IPS-18c (cell line): ENCODE measurements around the gene TBCC.
"Not testable (repeated sequence)": the region's sequence is repeated elsewhere in the genome, so short reads cannot be mapped to it uniquely, and the experiment has no call there.

Source experiments
- H3K4me3 ChIP-seq: 2 replicates; pipeline ENCODE4 v1.7.0; 2013; ENCODE audit warnings: low read depth, mild to moderate bottlenecking, low read length, moderate library complexity; ENCODE audit not compliant: insufficient read depth
- H3K9me3 ChIP-seq: one replicate; pipeline ENCODE4 v1.6.1; 2013; ENCODE audit warnings: mild to moderate bottlenecking, low read length, moderate library complexity; ENCODE audit not compliant: control insufficient read depth, insufficient read depth

TBCC gene

DNA sequence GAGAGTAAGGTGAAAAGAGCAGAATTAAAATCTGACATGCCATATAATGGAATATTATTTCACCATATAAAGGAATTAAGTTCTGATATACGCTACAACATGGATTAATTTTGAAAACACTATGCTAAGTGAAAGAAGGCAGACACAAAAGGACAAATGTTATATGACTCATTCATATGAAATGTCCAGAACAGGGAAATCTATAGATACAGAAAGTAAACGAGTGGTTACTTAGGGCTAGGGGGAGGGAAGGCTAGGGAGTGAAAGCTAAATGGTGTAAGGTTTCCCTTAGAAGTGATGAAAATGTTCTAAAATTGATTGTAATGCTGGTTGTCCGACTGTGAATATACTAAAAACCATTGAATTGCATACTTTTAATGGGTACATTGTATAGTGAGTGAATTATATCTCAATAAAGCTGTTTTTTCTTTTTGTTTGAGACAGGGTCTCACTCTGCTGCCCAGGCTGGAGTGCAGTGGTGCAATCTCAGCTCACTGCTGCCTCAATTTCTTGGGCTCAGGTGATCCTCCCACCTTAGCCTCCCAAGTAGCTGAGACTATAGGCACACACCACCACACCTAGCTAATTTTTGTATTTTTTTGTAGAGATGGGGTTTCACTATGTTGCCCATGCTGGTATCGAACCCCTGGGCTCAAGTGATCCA, 31.7 kb downstream of the TBCC start:
- H3K9me3 ChIP-seq: peaks cover 2% of the 10 kb centered on the region
- H3K4me3 ChIP-seq: no peak overlapping the region

DNA sequence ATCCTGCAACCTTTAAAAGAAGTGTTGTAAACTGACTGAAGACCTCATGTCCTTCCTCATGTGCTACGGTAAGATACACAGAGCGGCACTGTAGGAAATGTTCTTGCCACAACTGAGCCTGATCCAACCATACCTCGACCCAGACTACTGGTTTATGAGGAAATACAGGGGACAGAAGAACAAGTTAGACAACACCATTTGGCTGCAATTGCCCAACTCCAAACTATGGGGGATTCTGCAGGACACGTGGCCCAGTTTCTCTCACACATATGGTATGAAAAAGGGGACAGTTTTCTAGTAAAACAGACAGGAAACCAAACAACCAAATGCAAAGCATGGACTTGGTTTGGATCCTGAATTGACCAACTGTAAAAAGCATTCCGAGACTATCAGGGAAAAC, 34.0 kb downstream of the TBCC start:
- Histone ChIP-seq H3K9me3 (peaks cover 2% of the 10 kb centered on the region), H3K4me3 (no peak overlapping the region)

GRCh38 chr6:42710316-42710715, 35.6 kb downstream of the TBCC start:
- peaks cover 2% of the 10 kb centered on the region for H3K9me3 ChIP-seq
- H3K4me3 ChIP-seq: no peak overlapping the region

GRCh38 chr6:42709871-42710270, 36.0 kb downstream of the TBCC start:
- no peak overlapping the region for H3K4me3 ChIP-seq
- peaks cover 2% of the 10 kb centered on the region for H3K9me3 ChIP-seq

- H3K9me3 ChIP-seq: peaks cover 2% of the 10 kb centered on the region
- no peak overlapping the region for H3K4me3 ChIP-seq
Measured at GRCh38 chr6:42708096-42708495, 37.8 kb downstream of the TBCC start.

GRCh38 chr6:42707595-42707994, 38.3 kb downstream of the TBCC start:
- Histone ChIP-seq H3K9me3 (peaks cover 2% of the 10 kb centered on the region), H3K4me3 (no peak overlapping the region)

DNA sequence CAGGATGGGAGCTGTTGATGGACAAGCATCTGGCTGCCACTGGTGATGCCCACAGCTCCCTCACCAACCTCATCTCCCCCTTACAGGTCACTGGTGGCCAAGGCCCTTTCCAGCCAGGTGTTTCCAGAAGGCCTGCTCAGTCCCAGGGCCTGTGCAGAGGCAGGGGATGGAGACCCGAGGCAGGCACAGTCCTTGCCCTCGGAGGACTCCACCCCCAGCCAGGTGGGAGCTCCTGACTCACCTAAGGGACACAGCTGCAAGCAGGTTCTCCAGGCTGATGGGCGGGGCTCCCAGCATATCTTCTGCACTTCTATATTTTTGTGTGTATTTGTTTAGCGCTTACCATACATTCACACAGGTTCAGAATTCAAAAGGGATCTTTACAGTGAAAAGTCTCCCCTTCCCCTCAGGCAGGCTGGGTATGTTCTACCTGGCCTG, 40.9 kb downstream of the TBCC start:
- no peaks in the 10 kb centered on the region for H3K9me3 ChIP-seq
- H3K4me3 ChIP-seq: no peak overlapping the region

- peak overlapping the region; percentile 59 for H3K4me3 ChIP-seq
Measured at GRCh38 chr6:42704251-42704936, 41.5 kb downstream of the TBCC start.

DNA sequence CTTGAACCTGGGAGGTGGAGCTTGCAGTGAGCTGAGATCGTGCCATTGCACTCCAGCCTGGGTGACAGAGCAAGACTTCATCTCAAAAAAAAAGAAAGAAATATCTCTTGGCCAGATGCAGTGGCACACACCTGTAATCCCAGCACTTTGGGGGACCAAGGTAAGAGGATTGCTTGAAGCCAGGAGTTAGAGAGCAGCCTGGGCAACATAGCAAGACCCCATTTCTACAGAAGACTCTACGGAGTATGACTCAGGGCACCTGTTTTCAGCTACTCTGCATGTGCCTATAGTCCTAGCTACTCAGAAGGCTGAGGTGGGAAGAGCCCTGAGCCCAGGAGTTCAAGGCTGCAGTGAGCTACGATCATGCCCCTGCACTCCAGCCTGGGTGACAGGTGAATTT, 43.1 kb downstream of the TBCC start:
- not testable (repeated sequence) for H3K4me3 ChIP-seq, H3K9me3 ChIP-seq

More at GRCh38 chr6:42704251-42704936, 41.5 kb downstream of the TBCC start:
- H3K9me3 ChIP-seq: no peaks in the 10 kb centered on the region

- no peak overlapping the region for H3K4me3 ChIP-seq
- H3K9me3 ChIP-seq: no peaks in the 10 kb centered on the region
Measured at GRCh38 chr6:42702200-42702599, 43.7 kb downstream of the TBCC start.

DNA sequence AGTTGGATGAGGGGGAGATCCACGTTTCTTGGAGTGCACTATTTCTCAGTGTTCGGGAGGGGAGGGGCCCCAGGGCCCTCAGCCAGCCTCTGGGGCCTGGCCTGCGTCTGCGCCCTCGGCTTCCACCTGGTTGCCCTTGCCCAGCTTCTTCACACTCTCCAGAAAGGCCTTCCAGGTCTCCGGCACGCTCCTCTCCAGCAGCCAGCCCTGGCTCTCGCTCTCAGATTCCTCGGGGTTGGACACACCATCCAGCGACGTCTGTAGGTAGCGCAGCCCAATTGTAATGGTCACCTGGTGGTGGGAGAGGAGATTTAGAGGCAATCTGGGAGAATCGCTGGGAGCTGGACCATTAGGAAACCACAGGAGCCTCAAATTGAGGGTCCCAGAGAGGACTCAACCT, 47.7 kb downstream of the TBCC start:
- Histone ChIP-seq H3K4me3 (no peak overlapping the region), H3K9me3 (no peaks in the 10 kb centered on the region)

DNA sequence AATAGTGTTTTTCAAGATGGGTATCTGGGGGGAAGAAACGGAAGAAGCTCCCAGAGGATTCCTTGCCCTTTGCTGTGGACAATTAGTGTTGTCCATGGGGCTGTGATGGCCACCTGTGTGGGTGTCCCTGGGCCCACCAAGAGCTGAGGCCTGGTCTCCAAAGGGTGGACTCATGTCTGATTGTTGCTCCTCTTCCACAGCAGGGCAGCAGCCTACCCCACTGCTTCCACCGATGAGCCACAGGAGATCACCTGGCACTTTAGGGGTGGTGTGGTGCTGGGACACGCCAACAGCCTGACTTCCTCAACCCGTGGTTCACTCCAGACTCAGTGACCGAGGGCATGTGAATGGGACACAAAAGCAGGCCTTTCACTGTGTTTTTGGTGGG, 48.6 kb downstream of the TBCC start:
- H3K4me3 ChIP-seq: no peak overlapping the region

DNA sequence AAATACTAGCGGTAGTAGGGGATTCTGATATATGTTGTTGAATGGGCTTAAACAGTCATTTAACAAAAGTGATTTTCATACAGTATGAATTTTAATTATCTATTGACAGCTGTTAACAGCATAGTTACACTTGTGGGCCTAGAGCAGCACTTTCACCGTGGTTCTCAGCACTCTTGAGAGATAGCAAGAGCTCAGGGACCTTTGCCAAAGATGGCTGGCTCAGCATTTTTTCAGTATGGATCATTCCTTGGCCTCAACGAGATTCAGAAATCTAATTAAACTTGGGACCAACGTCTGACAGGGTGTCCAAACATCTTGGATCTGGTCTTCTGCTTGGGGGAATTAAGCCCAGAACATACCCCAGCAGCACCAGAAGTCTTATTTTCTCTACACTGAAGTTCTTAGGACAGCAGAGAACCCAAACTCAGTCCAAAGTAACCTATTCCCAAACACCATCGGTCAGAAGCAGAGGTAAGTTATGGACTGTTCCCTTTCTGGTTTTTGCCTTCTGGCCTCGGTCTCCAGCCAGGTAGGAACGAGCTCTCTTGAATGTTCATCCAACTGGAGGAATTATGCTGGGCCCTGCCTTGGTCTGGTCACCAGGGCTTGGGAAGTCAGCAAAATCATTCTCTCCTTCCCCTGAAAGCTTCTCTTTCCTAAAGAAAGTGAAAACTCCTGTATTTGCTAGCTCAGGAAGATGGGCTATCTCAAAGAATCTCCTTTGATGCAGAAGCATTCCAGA, 49.2 kb downstream of the TBCC start:
- Histone ChIP-seq H3K4me3 (no peak overlapping the region), H3K9me3 (no peaks in the 10 kb centered on the region)

More for the DNA sequence above, 48.6 kb downstream of the TBCC start:
- H3K9me3 ChIP-seq: no peaks in the 10 kb centered on the region

DNA sequence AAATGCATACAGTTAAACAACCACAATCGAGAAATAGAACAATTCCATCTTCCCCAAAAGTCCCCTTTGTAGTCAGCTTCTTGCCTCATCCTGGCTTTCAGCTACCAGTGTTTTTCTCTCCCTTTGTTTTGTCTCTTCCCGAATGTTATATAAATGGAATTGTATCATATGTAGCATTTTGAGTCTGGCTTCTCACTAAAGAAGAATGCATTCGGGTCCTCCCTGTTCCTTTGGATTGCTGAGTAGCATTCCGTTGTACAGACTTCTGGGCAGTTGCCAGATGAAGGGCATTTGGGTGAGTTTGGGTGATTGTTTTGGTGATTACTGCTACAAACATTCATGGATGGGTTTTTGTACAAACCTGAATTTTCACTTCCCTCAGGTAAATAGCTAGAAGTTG, 51.3 kb downstream of the TBCC start:
- no peaks in the 10 kb centered on the region for H3K9me3 ChIP-seq
- no peak overlapping the region for H3K4me3 ChIP-seq
